Adrenal gland (tissue), 12 donors: Measurements from ENCODE around the gene ARHGAP18. TPM values are rescaled to one million over a fixed set of nuclear protein-coding genes. Genes with fewer than 3 reads are reported as not detected.

Experiments used
- DNase-seq, 7 donors: peaks; one replicate each; pipeline ENCODE4 v3.0.0-alpha.2; 2019 to 2020
- H3K27ac ChIP-seq, 5 donors: fragments of 200-600 bp; sonication (generic) in 4 of 5; 1 replicate in 3 of 5; 2 replicates in 2 of 5; pipeline versions ENCODE4 v1.5.1 to v1.8.0; 2016 to 2020; ENCODE audit warnings: mild to moderate bottlenecking in 1 of 5
- H3K27me3 ChIP-seq: fragments of 200-600 bp; 2 replicates; pipeline ENCODE4 v1.8.0; 2021
- H3K36me3 ChIP-seq, 2 donors: fragments of 200-600 bp; replicated peaks in 1 of 2; 1 replicate in 1 of 2; 2 replicates in 1 of 2; pipeline versions ENCODE4 v1.5.1 to v1.8.0; 2018 to 2022
- H3K4me1 ChIP-seq, 2 donors: fragments of 200-600 bp; replicated peaks in 1 of 2; 1 replicate in 1 of 2; 2 replicates in 1 of 2; pipeline versions ENCODE4 v1.5.1 to v1.8.0; 2018 to 2021
- H3K4me3 ChIP-seq, 4 donors: fragments of 200-600 bp; sonication (generic) in 3 of 4; one replicate each; pipeline ENCODE4 v1.5.1; 2016 to 2018
- H3K9me3 ChIP-seq, 3 donors: fragments of 200-600 bp; sonication (generic) in 1 of 3; replicated peaks in 1 of 3; 1 replicate in 2 of 3; 2 replicates in 1 of 3; pipeline versions ENCODE4 v1.5.1 to v1.8.0; 2016 to 2021
- POLR2A ChIP-seq, 2 donors: fragments of 450-650 bp; IDR thresholded peaks; one replicate each; pipeline ENCODE4 v1.6.1; 2017; ENCODE audit warnings: antibody characterized with exemption in 2 of 2, mild to moderate bottlenecking in 2 of 2, moderate library complexity in 1 of 2
- WGBS, 4 donors: extraction: QIAGEN DNeasy Blood & Tissue Kit in 2 of 4; methylation state at CpG; one replicate each; pipeline versions ENCODE4 v1.1.5 to v1.1.7; 2013 to 2017; 5-methylcytosine and 5-hydroxymethylcytosine counted together
- intact Hi-C, 2 donors: fragments of 100-400 bp; cut with DNase I; formaldehyde crosslinking; loops; one replicate each; pipeline versions ENCODE4 v1.14.1 to v1.15.0; 2022 to 2023
- polyA plus RNA-seq, 3 donors: library from polyadenylated mRNA; stranded (reverse); fragments of 200-250 nt in 2 of 3; fragments of 350-450 nt in 1 of 3; fragmentation: Illumina TruSeq in 1 of 3; extraction: RNeasy Lipid Tissue Mini Kit (QIAGEN cat#74804) in 1 of 3; gene quantifications; one replicate each; pipeline ENCODE4 v1.2.3, GENCODE V29; 2013 to 2014
- total RNA-seq, 9 donors: library from RNA; depleted of rRNA in 4 of 9; stranded (reverse); fragments of >200 nt in 4 of 9; fragments of 120-200 nt in 1 of 9; fragmentation: NEBNext Ultra II Directional in 1 of 9; extraction: Animal tissue kit (Norgen Biotek cat#: 25700) in 1 of 9; gene quantifications; one replicate each; pipeline versions ENCODE4 v1.1.0 to v1.2.4, GENCODE V29; 2013 to 2023
- TF ChIP-seq, protein P1 (sequence below), 6 experiments: fragments of 450-650 bp in 4 of 6; fragments of 200-600 bp in 2 of 6; sonication (generic) in 1 of 6; IDR thresholded peaks; 1 replicate in 5 of 6; 2 replicates in 1 of 6; pipeline versions ENCODE4 v1.5.1 to v1.8.0; 2016 to 2021; ENCODE audit warnings: antibody characterized with exemption in 6 of 6, mild to moderate bottlenecking in 2 of 6, moderate library complexity in 1 of 6
- donor health status: healthy with polysubstance abuse.
- donor health status: Bipolar disorder and iron deficiency.
- donor health status: DM: yes; HTN: yes; CAD: no.
- donor health status: DM: no; HTN: no; CAD: no.
- donor health status: DM: no; HTN: no; CAD: no.
- donor health status: DM: yes; HTN: yes; CAD: no.

The ARHGAP18 gene
- total and polyA plus RNA-seq, 12 donors: 22.0 to 101 (median 75.8) TPM

GRCh38 chr6:129694036-129694435, 15.9 kb downstream of the ARHGAP18 start:
- H3K27ac ChIP-seq: no peak overlapping the region
- no peak for TF ChIP-seq POLR2A (IDR thresholded peaks at IDR 0.05)
- TF ChIP-seq, protein P1, sequence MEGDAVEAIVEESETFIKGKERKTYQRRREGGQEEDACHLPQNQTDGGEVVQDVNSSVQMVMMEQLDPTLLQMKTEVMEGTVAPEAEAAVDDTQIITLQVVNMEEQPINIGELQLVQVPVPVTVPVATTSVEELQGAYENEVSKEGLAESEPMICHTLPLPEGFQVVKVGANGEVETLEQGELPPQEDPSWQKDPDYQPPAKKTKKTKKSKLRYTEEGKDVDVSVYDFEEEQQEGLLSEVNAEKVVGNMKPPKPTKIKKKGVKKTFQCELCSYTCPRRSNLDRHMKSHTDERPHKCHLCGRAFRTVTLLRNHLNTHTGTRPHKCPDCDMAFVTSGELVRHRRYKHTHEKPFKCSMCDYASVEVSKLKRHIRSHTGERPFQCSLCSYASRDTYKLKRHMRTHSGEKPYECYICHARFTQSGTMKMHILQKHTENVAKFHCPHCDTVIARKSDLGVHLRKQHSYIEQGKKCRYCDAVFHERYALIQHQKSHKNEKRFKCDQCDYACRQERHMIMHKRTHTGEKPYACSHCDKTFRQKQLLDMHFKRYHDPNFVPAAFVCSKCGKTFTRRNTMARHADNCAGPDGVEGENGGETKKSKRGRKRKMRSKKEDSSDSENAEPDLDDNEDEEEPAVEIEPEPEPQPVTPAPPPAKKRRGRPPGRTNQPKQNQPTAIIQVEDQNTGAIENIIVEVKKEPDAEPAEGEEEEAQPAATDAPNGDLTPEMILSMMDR (IDR thresholded peaks at IDR 0.05): no peak
- no peaks in the 10 kb centered on the region for H3K9me3 ChIP-seq
- intact Hi-C loops: no loop called here
- no peak overlapping the region for H3K4me3 ChIP-seq
- H3K36me3 ChIP-seq: no peaks in the 10 kb centered on the region
- H3K4me1 ChIP-seq: peaks cover 0 to 79% of the 10 kb centered on the region in 2 donors
- 34 to 61% (median 51%) methylated on average over 2 of the region's 2 CpGs for WGBS, 4 donors
- DNase-seq: no peak
- no peaks in the 10 kb centered on the region for H3K27me3 ChIP-seq

DNA sequence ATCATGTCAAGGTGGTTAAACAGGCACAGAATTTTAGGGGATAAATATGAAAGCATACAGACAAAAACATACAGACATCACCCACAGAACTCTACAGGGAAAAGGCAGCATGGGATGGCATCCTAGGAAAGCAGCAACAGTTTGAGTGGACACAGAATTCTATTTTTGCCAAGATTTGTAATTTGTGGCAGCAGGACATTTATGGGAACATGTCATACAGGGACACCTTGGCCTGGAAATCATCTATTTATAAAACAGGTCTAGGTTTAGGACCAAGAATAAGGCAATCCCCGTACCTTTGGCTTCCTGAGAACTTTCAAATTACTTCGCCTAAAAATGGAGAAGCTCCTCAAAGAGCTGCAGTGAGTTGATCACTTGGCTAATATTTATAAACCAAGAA, 17.5 kb downstream of the ARHGAP18 start:
- H3K27me3 ChIP-seq: no peaks in the 10 kb centered on the region
- H3K36me3 ChIP-seq: no peaks in the 10 kb centered on the region
- H3K27ac ChIP-seq: peak overlapping the region in 1 of 5 donors; percentile 36
- intact Hi-C loops: no loop called here
- H3K9me3 ChIP-seq: no peaks in the 10 kb centered on the region
- DNase-seq: no peak
- no peak for TF ChIP-seq POLR2A (IDR thresholded peaks at IDR 0.05)
- TF ChIP-seq, protein P1 (IDR thresholded peaks at IDR 0.05): no peak
- WGBS, 4 donors: 59 to 77% (median 73%) methylated on average over 2 of the region's 2 CpGs
- peaks cover 0 to 82% of the 10 kb centered on the region in 2 donors for H3K4me1 ChIP-seq
- no peak overlapping the region for H3K4me3 ChIP-seq

DNA sequence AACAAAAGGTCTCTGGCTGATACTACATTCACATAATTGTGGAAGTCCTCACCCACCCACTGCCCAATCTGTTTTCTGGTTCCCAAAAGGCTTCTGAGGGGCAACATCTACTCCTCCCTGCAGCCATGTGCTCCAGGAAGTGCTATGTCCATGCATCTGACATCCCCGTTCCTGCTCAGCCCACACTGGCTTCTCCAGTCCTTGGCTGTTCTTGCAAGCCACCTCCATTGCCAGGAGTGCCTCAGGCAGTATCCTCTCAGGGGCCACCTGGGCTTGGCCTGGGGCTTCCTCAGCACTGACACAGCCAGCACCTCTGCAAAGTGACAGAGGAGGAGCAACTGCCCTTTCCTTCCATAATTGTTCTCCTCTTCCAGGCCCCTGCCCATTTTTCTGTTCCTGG, 18.3 kb downstream of the ARHGAP18 start:
- Histone ChIP-seq H3K27ac (peak overlapping the region in 1 of 5 donors; percentile 36), H3K9me3 (no peaks in the 10 kb centered on the region), H3K27me3 (no peaks in the 10 kb centered on the region), H3K36me3 (no peaks in the 10 kb centered on the region), H3K4me3 (no peak overlapping the region), H3K4me1 (peaks cover 0 to 74% of the 10 kb centered on the region in 2 donors)
- TF ChIP-seq, protein P1 (IDR thresholded peaks at IDR 0.05): no peak
- no peak for TF ChIP-seq POLR2A (IDR thresholded peaks at IDR 0.05)
- no peak for DNase-seq
- intact Hi-C loops: no loop called here
- WGBS, 4 donors: 43 to 83% (median 72%) methylated on average over 1 of the region's 1 CpG

DNA sequence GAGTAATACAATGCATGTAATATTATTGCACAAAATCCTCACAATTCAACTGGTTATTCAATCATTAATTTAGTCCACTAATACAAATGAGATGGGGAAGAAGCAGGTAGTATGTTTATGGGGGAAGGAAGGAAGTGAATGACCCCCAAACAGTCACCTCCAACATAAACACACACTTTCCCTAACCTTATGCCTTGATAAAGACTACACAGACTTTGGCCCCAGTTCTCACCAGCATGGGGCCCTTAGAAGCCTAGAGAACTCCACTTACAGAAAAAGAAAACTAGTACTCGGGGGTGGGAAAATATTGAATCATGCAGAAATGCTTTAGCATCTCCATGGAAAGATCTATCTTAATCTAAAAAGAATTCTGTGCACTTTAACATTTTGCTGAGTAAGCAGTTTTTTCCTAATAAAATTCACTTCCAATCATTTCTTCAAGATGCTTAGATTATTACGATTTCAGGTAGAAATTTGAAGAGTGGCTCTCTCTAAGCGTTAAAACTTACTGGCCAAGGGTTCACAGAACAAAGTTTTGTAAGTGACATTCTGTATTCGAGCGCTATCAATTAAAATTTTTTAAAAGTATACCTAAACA, 18.8 kb downstream of the ARHGAP18 start:
- DNase-seq: no peak
- 89 to 98% (median 98%) methylated on average over 5 of the region's 5 CpGs for WGBS, 4 donors
- H3K27me3 ChIP-seq: no peaks in the 10 kb centered on the region
- H3K9me3 ChIP-seq: no peaks in the 10 kb centered on the region
- H3K4me1 ChIP-seq: peaks cover 0 to 68% of the 10 kb centered on the region in 2 donors
- H3K4me3 ChIP-seq: no peak overlapping the region
- TF ChIP-seq, protein P1 (IDR thresholded peaks at IDR 0.05): no peak
- no peak for TF ChIP-seq POLR2A (IDR thresholded peaks at IDR 0.05)
- no peaks in the 10 kb centered on the region for H3K36me3 ChIP-seq
- intact Hi-C loops: no loop called here
- no peak overlapping the region for H3K27ac ChIP-seq
